GM19240 (cell line): ENCODE measurements around the gene SUN2.

Experiments used
- DNase-seq: peaks from one replicate; pipeline ENCODE4 v3.0.0; 2011; ENCODE audit warnings: low spot score; ENCODE audit not compliant: insufficient read length

Gene SUN2

GRCh38 chr22:38754751-38755154 lies 1.0 kb downstream of the SUN2 start:
- no peak for DNase-seq

- no peak for DNase-seq
These were observed 1.6 kb downstream of the SUN2 start for GRCh38 chr22:38753948-38754750.

DNA sequence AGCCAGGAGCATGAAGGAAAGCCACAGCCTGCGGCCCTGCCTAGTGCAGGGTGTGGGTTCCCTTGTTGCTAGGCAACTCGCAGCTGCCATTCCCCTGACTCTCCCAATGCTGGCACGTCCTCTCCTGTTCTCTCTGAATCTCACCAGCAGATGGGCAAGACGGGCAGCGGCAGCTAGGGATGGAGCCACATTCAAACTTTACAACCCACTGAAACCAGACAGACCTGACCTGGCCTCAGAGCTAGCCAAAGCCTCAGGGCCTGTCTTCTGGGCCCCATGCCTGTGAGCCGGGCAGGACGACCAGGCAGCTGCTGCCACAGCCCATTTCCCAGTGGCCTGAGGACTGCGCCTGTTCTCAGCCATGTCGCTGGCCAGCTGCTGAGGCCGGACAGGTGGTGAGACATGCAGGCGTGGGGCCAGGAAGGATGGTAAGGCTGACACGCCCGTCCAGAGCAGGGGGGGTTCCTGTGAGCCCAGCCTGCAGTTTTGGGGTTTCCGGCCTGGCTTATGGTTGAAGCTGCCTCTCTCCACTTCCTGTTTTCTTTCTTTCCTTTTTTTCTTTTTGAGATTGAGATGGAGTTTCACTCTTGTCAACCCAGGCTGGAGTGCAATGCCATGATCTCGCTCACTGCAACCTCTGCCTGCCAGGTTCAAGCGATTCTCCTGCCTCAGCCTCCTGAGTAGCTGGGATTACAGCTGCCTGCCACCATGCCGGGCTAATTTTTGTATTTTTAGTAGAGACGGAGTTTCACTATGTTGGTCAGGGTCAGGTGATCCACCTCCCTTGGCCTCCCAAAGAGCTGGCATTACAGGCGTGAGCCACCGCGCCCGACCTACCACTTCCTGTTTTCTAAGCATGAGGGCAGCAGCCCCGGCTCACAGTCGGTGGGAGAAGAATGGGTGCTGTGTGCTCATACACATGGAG lies 4.1 kb downstream of the SUN2 start:
- peak; percentile 75 for DNase-seq

- no peak for DNase-seq
These were observed 4.8 kb downstream of the SUN2 start for GRCh38 chr22:38751066-38751421.

GRCh38 chr22:38750638-38751037 lies 5.2 kb downstream of the SUN2 start:
- no peak for DNase-seq

GRCh38 chr22:38750104-38750503 lies 5.7 kb downstream of the SUN2 start:
- DNase-seq = no peak

DNA sequence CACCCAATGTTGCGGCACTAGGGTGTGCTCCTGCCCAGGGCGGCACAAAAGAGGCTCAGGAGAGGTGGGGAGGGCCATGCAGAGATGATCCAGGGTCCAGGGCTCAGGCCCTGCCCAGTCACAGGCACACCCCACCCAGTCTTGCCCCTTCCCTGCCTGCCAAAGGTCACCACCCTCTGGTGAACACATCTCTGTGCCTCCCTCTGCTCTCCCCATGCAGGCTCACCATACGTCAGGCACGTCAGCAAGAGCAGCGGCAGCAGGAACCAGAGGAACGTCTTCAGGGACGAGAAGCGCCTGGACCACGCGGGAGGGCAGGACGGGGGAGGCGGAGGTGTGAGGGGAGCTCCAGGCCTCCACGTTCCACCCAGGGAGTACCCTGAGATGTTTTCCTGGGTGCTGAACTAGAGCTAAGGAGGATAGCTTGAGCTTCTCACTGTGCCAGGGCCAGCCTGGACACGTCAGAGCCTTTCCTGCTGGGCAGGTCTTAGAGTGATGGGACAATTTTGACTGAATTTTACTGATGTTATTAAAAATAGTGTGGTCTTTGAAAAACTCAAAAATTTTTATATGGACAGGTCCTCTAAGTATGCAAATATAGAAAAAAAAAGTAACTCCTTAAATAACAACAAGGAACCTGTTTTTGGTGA lies 7.2 kb downstream of the SUN2 start:
- DNase-seq = no peak

DNA sequence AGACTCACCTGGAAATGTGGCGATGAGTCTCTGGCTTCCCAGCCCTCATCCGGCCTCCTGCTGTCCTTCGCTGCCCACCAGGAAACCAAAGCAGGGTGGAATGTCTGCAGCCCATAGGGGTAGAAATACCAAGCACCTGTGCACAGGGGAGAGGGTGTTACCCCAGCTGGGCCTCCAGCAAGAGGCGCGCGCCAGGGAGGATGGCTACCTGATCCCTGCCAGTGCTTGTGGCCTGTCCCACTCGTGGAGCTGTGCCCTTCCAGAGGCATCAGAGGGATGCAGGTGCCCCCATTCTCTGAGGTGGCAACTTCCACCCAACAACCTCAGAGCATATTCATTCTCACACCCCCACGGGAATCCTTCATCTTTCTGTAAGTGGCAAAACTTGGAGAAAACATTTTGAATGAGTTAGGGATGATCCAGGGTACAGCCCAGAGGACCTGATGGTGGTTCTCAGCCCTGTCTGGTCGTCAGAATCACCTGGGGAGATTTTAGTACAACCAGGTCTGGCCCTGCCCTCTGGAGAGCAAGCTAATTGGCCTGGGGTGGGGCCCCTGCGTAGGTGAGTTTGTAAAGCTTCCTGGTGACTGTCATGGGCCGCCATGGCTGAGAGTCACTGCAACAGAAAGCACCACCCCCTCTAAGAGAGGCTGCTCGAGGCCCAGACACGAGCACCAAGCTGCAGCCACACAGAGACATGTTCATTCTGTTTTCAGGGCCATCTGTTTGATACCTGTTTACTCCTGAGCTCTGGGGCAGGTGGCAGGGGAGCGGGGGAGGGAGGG lies 9.9 kb downstream of the SUN2 start:
- DNase-seq = no peak

DNA sequence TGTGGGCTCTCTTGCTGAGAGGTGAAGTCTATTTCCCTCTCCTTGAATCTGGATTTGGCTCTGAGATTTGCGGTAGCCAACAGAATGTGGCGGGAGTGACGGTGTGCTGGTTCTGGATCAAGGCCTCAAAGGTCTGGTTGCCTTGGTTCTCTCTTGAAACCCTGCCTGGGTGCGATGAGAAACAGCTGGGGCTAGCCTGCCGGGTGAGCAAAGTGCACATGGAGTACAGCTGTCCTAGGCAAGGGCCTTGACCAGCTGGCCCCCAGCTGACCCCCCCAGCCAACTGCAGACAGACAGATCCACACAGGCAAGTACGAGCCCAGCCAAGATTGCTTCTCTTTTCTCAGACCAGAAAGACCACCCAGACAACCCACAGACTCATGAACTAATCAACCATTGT lies 10.8 kb downstream of the SUN2 start:
- no peak for DNase-seq

DNA sequence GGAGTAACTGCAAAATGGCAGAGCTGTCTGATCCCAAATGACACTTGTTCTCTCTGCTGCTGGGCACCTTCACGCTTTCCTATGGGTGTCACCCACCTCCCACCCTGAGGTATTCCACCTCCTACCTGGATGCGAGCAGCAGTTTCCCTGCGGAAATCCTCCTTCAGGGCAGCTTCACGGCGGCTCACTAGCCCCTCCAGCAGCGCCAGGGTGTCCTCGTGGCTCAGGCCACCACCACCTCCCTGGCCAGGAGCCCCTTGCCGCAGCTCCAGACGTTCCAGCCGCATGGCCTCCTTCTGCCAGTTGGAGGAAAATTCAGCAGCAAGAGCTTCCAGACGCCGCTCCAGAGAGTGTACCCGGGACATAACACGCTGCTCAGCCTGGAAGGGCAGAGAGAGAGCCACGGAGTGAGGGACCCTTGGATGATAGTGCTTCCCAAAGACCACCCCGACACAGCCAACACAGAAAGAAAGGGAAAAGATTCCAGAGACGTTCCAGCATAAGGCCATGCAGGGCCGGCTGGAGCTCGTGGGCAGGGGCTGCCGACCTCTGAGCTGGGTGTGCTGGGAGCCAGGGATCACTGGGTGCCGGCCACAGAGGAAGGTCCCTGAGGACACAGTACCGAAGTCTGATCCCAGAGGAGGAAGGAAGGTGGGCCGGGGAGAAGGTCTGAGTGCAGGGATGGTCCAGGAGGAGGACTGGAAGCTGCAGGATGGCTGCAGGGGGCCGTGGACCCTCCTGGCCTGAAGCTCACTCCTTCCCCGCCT lies 13.4 kb downstream of the SUN2 start:
- no peak for DNase-seq

- DNase-seq = no peak
These were observed 14.2 kb downstream of the SUN2 start for GRCh38 chr22:38741576-38741975.

DNA sequence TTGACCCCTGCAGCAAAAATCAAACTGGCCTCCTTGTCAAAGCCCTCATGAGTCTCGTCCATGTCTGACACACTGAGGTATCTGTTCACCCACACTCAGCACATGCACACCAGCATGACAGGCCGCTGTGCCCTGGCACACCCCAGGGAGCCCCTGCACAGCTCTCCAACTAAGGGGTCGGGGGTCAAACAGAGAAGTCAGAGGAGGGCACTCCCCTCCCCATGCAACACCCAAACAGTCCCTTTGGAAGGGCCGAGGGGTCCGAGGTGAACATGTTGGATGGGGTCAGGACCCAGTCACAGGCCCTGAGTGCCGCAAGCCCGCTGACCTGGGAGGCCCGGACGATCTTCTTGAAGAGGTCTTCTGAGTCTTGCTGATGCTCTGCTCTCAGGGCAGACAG lies 14.6 kb downstream of the SUN2 start:
- DNase-seq = no peak

DNA sequence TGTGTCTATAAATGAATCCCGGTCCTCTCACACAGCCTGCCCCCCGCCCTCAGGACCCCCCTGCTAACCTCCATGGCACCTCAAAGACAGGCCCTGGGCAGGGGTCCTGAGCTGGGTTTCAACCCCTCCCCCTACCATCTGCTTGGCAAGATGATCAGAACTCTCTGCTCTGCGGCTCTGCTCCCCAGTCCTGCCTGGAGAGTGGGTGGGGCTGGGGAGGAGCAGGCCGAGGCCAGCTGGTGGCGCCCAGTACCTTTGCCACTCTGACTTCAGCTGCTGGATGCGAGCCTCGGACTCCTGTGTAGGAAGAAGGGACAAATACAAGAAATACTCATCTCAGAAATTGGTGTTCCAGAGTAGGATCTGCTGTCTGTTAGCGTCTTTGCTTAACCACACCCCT lies 15.0 kb downstream of the SUN2 start:
- no peak for DNase-seq

DNA sequence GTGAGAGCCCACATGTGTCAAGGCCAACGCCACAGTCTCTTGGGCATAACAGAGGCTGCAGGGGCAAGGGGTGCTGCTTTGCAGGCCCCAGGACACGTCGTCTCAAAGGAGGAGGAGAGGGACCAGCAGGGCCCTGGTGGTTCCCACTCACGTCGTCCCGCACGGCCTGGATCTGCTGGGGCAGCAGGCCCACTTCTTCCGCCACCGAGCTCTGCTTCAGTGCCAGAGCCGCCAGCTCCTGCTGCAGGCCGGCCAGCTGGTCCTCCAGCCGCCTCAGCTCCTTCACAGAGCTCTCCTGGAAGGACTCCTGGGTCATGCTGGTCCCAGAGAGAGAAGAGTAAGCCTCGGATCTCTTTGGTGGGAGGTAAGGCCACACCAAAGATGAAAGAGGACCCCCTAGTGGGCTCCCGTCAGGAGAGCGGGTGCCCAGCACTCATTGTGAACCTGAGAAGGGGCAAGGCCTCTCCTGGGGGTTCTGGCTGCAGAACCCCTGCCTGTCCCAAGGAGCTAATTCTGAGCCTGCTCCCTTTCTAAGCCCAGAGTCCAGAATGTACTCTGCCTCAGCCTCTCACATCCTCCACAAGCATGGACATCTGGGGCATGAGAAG lies 15.6 kb downstream of the SUN2 start:
- no peak for DNase-seq

GRCh38 chr22:38739300-38740055 lies 16.3 kb downstream of the SUN2 start:
- DNase-seq = no peak

DNA sequence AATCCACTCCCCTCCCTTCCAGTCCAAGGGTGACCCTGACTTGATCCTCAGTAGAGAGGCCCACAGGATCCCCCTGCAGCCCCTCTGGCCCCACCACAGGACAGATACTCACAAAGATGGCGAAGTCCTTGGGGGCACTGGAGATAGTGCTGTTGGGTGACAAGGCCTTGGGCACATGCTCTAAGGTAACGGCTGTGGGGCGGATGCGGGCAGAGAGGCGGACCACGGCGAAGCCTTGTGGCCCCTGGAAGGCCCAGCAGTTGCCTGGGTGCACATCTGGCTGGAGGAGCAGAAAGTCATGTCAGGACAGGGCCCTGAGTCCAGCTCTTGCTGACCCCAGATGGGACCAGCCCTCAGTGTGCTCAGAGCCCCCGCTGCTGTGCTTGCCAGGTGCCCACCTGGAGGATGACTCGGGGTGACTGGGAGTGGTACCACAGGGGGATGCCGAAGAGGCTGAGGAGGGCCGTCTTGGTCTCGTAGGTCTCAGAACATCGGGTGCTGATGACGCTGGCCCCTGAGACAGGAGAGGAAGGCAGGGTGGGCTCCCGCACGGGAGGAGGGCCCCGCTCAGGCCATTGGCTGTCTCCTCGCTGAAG lies 17.2 kb downstream of the SUN2 start:
- DNase-seq = no peak

- no peak for DNase-seq
These were observed 18.3 kb downstream of the SUN2 start for GRCh38 chr22:38737302-38738060.

DNA sequence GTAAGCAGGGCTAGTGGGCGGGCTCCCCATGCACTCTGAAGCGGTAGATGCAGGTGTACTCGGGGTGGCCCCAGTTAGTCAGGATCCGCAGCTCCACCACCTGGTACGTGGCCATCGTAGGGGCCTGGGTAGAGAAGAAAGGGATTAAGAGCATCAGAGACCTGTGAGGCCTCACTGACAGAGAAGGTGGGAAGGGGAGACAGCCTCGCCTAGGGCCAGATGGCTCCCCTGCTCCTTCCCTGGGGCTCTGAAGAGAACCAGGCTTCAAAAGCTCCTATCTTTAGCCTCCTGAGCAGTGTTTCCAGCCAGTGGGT lies 19.6 kb downstream of the SUN2 start:
- no peak for DNase-seq
